ENCODE measurements around the gene ORC4.

The ORC4 gene

GRCh38 chr2:148020111-148021058 lies at the start of gene ORC4:
TSS of gene ORC4 (minus strand) at chr2:148020737. CDS start at chr2:147975958, 44,779 bp downstream.
- peak; percentile 37 for TF ChIP-seq CTCF (IDR thresholded peaks at IDR 0.05; ENCODE audit: low read depth, low read length)
- peak within 1 kb of the TSS; percentile 67 to 94 for H3K4me3 ChIP-seq (replicated peaks in 1 of 2; ENCODE audit: low read depth in 2 of 2, low read length in 2 of 2)
- DNase-seq (ENCODE audit: low read depth in 2 of 2): peak; percentile 99 to 100

GRCh38 chr2:148067801-148068200 lies 47.3 kb upstream of the ORC4 start:
- H3K4me3 ChIP-seq (replicated peaks in 1 of 2; ENCODE audit: low read depth in 2 of 2, low read length in 2 of 2): no peak overlapping the region
- DNase-seq (ENCODE audit: low read depth in 2 of 2): peak in 1 of 2 donors; percentile 3

GRCh38 chr2:148065936-148066335 lies 45.4 kb upstream of the ORC4 start:
- no peak for DNase-seq (ENCODE audit: low read depth in 2 of 2)
- no peak overlapping the region for H3K4me3 ChIP-seq (replicated peaks in 1 of 2; ENCODE audit: low read depth in 2 of 2, low read length in 2 of 2)

More at GRCh38 chr2:148067801-148068200, 47.3 kb upstream of the ORC4 start:
- no peak for TF ChIP-seq CTCF (IDR thresholded peaks at IDR 0.05; ENCODE audit: low read depth, low read length)

GRCh38 chr2:148063633-148064032 lies 43.1 kb upstream of the ORC4 start:
- DNase-seq (ENCODE audit: low read depth in 2 of 2): no peak
- no peak for TF ChIP-seq CTCF (IDR thresholded peaks at IDR 0.05; ENCODE audit: low read depth, low read length)
- no peak overlapping the region for H3K4me3 ChIP-seq (replicated peaks in 1 of 2; ENCODE audit: low read depth in 2 of 2, low read length in 2 of 2)

More at GRCh38 chr2:148065936-148066335, 45.4 kb upstream of the ORC4 start:
- TF ChIP-seq CTCF (IDR thresholded peaks at IDR 0.05; ENCODE audit: low read depth, low read length): no peak

- peak in 1 of 2 donors; percentile 50 for DNase-seq (ENCODE audit: low read depth in 2 of 2)
- TF ChIP-seq CTCF (IDR thresholded peaks at IDR 0.05; ENCODE audit: low read depth, low read length): no peak
- H3K4me3 ChIP-seq (replicated peaks in 1 of 2; ENCODE audit: low read depth in 2 of 2, low read length in 2 of 2): no peak overlapping the region
Observed at GRCh38 chr2:148058641-148059040, 38.1 kb upstream of the ORC4 start.

- DNase-seq (ENCODE audit: low read depth in 2 of 2): no peak
- no peak for TF ChIP-seq CTCF (IDR thresholded peaks at IDR 0.05; ENCODE audit: low read depth, low read length)
- no peak overlapping the region for H3K4me3 ChIP-seq (replicated peaks in 1 of 2; ENCODE audit: low read depth in 2 of 2, low read length in 2 of 2)
Observed at GRCh38 chr2:148052687-148053086, 32.1 kb upstream of the ORC4 start.
